MCF 10A (cell line): ENCODE data around the gene DIS3L. TPM values are rescaled to one million over a fixed set of nuclear protein-coding genes. Genes with fewer than 3 reads are reported as not detected.

ENCODE experiments used
- BruUV-seq: library from RNA; stranded (reverse); fragments of 400-500 nt; replicated peaks from 2 replicates; lab custom pipeline; 2021; lab: Mats Ljungman, UMichigan
- CTCF ChIA-PET: fragments of 300-600 bp; sonication (Branson Sonifier 250); formaldehyde crosslinking; extraction: SDS; loops from one replicate; lab custom pipeline; 2021; ENCODE audit warnings: antibody characterized with exemption, inconsistent platforms; lab: Yijun Ruan, JAX
- POLR2A ChIA-PET: fragments of 300-600, 350-650 bp; sonication (Branson Sonifier 250); formaldehyde crosslinking; extraction: SDS; loops from one replicate; lab custom pipeline; 2020; ENCODE audit warnings: antibody characterized with exemption, inconsistent platforms; lab: Yijun Ruan, JAX
- DNase-seq: peaks from one replicate; pipeline ENCODE4 v3.0.0-alpha.2; 2018; ENCODE audit not compliant: unreplicated experiment
- H3K27ac Mint-ChIP-seq: one replicate; pipeline ENCODE4 v1.8.0; 2022; ENCODE audit warnings: mild to moderate bottlenecking, low read depth, mixed read lengths; ENCODE audit not compliant: unreplicated experiment
- H3K27me3 Mint-ChIP-seq: one replicate; pipeline ENCODE4 v1.8.0; 2022; ENCODE audit warnings: mixed read lengths; ENCODE audit not compliant: insufficient read depth, unreplicated experiment
- H3K36me3 Mint-ChIP-seq: one replicate; pipeline ENCODE4 v1.8.0; 2022; ENCODE audit warnings: mild to moderate bottlenecking, moderate library complexity, mixed read lengths; ENCODE audit not compliant: insufficient read depth, unreplicated experiment
- H3K4me1 Mint-ChIP-seq: one replicate; pipeline ENCODE4 v1.8.0; 2022; ENCODE audit warnings: mixed read lengths; ENCODE audit not compliant: insufficient read depth, unreplicated experiment
- H3K4me3 Mint-ChIP-seq: one replicate; pipeline ENCODE4 v1.8.0; 2022; ENCODE audit warnings: mild to moderate bottlenecking, moderate library complexity, mixed read lengths; ENCODE audit not compliant: unreplicated experiment
- H3K9me3 Mint-ChIP-seq: one replicate; pipeline ENCODE4 v1.8.0; 2022; ENCODE audit warnings: mixed read lengths; ENCODE audit not compliant: unreplicated experiment
- intact Hi-C: fragments of 100-400 bp; cut with micrococcal nuclease; formaldehyde crosslinking; loops from 2 replicates; pipeline ENCODE4 v1.14.1; 2022
- total RNA-seq: library from RNA; stranded (reverse); gene quantifications from 2 replicates; pipeline ENCODE4 v1.2.3, GENCODE V29; 2022
- TF ChIP-seq, protein P1 (sequence below): fragments of 200-600 bp; IDR thresholded peaks from one replicate; pipeline ENCODE4 v1.8.0; 2022; ENCODE audit warnings: antibody characterized with exemption, mild to moderate bottlenecking; ENCODE audit not compliant: unreplicated experiment

DIS3L gene
- total RNA-seq, 1 experiment from 2014 or later = 42.8 TPM

- H3K27ac Mint-ChIP-seq = peak overlapping the region; percentile 75
- CTCF ChIA-PET = interaction anchor here (0.6 to 2.3 kb wide), 4 partner anchors 44 to 374 kb away, joined by 3 to 6 read pairs (median 4); no protein-coding TSS in a partner anchor
- DNase-seq = no peak
- no TSS peak for BruUV-seq
- H3K36me3 Mint-ChIP-seq = peaks cover 10% of the 10 kb centered on the region
- H3K4me3 Mint-ChIP-seq = peak overlapping the region; percentile 83
- POLR2A ChIA-PET = interaction anchor here (0.7 to 3.5 kb wide), 14 partner anchors 9 to 1249 kb away, joined by 3 to 12 read pairs (median 4); partner anchors contain the start of genes DENND4A, INTS14, RAB11A and SNAPC5
- intact Hi-C loops = loop anchor here (5.0 kb wide), 1 partner anchor 95 kb away; the partner anchor contains the start of gene MAP2K1
- H3K27me3 Mint-ChIP-seq = no peaks in the 10 kb centered on the region
- H3K9me3 Mint-ChIP-seq = no peaks in the 10 kb centered on the region
- peaks cover 11% of the 10 kb centered on the region for H3K4me1 Mint-ChIP-seq
- TF ChIP-seq, protein P1, sequence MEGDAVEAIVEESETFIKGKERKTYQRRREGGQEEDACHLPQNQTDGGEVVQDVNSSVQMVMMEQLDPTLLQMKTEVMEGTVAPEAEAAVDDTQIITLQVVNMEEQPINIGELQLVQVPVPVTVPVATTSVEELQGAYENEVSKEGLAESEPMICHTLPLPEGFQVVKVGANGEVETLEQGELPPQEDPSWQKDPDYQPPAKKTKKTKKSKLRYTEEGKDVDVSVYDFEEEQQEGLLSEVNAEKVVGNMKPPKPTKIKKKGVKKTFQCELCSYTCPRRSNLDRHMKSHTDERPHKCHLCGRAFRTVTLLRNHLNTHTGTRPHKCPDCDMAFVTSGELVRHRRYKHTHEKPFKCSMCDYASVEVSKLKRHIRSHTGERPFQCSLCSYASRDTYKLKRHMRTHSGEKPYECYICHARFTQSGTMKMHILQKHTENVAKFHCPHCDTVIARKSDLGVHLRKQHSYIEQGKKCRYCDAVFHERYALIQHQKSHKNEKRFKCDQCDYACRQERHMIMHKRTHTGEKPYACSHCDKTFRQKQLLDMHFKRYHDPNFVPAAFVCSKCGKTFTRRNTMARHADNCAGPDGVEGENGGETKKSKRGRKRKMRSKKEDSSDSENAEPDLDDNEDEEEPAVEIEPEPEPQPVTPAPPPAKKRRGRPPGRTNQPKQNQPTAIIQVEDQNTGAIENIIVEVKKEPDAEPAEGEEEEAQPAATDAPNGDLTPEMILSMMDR = no peak
Measured at GRCh38 chr15:66291816-66292570, 1.4 kb upstream of the DIS3L start.

DNA sequence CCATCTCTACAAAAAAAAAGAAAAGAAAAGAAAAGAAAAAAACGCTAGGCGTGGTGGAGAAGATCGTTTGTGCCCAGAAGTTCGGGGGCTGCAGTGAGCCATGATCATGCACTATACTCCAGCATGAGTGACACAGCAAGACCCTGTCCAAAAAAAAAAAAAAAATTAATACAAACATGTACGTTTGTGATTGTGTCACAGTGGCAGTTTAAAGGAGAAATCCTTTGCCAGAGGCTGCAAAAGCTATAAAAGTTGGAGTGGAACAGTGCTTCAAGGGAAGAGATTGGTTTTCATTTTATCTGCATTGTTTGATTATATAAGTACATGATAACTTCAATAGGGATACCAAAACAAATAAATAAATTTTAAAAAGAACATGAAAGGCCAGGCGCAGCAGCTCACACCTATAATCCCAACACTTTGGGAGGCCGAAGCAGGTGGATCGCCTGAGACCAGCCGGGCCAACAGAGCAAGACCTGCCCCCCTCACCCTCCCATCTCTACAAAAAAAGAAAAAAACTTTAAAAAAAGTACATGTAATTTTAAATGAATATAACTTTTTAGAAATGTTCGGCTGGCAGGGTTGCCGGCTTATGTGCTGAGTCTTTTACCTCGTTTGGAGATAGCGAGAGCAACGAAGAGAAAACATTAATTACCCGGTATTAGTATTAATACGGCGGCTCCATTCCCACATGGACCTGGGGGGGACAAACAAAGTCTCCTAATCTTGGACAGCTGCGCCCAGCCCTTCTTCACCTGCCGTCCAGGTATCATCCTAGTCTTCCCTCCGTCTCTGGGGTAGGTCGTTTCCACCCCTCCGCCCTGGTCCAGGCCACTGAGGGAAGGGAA is 573 bp upstream of the DIS3L start:
- Mint-ChIP-seq H3K4me1 (peaks cover 11% of the 10 kb centered on the region), H3K27ac (peak overlapping the region; percentile 75), H3K4me3 (peak overlapping the region; percentile 83), H3K9me3 (no peaks in the 10 kb centered on the region), H3K27me3 (no peaks in the 10 kb centered on the region), H3K36me3 (peaks cover 18% of the 10 kb centered on the region)
- TF ChIP-seq, protein P1 = no peak
- intact Hi-C loops = loop anchor here (5.0 kb wide), 1 partner anchor 95 kb away; the partner anchor contains the start of gene MAP2K1
- ChIA-PET CTCF (interaction anchor here (0.6 to 1.2 kb wide), 5 partner anchors 10 to 654 kb away, joined by 3 to 6 read pairs (median 3); no protein-coding TSS in a partner anchor), POLR2A (interaction anchor here (0.6 to 3.5 kb wide), 18 partner anchors 9 to 682 kb away, joined by 3 to 28 read pairs (median 6); partner anchors contain the start of genes DENND4A, INTS14, MAP2K1 and RAB11A)
- BruUV-seq = TSS peak; percentile 60
- no peak for DNase-seq

DNA sequence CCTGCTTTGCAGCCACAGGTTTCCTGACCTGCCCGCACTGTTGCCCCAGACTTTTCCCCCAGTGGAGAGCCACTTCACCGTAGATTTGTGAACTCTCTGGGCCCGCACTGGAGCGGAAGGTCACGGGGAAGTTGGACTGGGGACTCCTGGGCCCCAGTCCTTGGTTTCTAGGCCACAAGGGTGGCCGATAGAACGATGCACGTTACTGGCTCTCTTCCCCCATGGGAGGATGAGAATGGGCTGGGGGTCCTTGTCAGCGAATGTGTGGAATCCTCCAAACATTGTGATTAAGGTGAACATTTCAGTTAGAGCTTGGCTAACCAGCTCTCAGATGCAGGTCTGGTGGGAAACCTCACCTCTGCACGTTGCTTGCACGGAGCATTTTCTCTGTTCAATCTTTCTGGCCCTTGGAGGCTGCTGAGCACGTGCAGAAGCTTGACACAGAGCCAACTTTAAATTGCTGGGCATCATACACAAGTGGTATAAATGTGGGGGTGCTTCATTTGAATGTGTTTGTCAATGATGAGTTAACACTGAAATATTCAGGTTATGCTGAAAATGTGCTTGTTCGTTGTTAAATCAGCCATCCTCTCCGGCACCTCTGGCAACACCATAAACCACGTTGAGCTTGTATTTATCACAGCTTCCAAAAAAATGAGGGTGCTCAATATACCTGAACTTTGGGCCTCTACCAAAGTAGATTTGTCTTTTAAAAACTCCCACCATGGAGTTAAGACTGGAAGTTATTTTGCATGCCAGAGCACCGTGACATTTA is 976 bp downstream of the DIS3L start:
- H3K4me1 Mint-ChIP-seq = peaks cover 11% of the 10 kb centered on the region
- CTCF ChIA-PET = interaction anchor here (0.5 to 1.7 kb wide), 10 partner anchors 12 to 477 kb away, joined by 3 to 7 read pairs (median 3); partner anchors contain the start of genes SNAPC5 and TIPIN
- TF ChIP-seq, protein P1 = no peak
- no TSS peak for BruUV-seq
- H3K4me3 Mint-ChIP-seq = peak overlapping the region; percentile 83
- H3K27me3 Mint-ChIP-seq = no peaks in the 10 kb centered on the region
- DNase-seq = peak; percentile 67
- intact Hi-C loops = loop anchor here (1.0 to 5.0 kb wide), 2 partner anchors 93 to 203 kb away; partner anchors contain the start of genes MAP2K1 and SNAPC5
- POLR2A ChIA-PET = interaction anchor here (0.6 to 3.5 kb wide), 24 partner anchors 13 to 1190 kb away, joined by 3 to 28 read pairs (median 4); partner anchors contain the start of genes DENND4A, INTS14, MAP2K1 and RAB11A
- no peaks in the 10 kb centered on the region for H3K9me3 Mint-ChIP-seq
- peaks cover 29% of the 10 kb centered on the region for H3K36me3 Mint-ChIP-seq
- H3K27ac Mint-ChIP-seq = peak overlapping the region; percentile 39
